Neural progenitor cell (in vitro differentiated cells): ENCODE results near the gene AHRR.

Source experiments
- EZH2 ChIP-seq: fragments of 200-600 bp; sonication (generic); IDR thresholded peaks from 2 replicates; pipeline ENCODE4 v1.6.1; 2017; ENCODE audit warnings: antibody characterized with exemption, mild to moderate bottlenecking, moderate library complexity
- TF ChIP-seq, protein P1 (sequence below): fragments of 200-600 bp; sonication (generic); IDR thresholded peaks from 2 replicates; pipeline ENCODE4 v1.5.1; 2017; ENCODE audit warnings: antibody characterized with exemption, mild to moderate bottlenecking

DNA sequence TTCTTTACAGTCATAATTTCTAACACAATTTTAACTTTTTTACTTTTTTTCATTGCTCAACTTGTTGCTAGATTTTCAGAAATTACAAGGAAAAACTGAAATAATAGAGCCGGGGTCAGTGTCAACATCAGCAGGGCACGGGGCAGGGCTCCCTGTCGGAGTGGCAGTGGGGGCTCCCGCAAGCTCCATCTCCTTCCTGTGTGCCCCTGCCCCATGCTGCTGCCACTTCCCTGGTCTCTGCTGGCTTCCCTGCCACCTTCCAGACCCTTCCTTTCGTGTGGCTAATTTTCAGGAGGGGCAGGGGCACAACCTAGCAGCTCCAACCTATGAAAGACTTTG lies 120.5 kb downstream of the AHRR start:
- TF ChIP-seq, protein P1, sequence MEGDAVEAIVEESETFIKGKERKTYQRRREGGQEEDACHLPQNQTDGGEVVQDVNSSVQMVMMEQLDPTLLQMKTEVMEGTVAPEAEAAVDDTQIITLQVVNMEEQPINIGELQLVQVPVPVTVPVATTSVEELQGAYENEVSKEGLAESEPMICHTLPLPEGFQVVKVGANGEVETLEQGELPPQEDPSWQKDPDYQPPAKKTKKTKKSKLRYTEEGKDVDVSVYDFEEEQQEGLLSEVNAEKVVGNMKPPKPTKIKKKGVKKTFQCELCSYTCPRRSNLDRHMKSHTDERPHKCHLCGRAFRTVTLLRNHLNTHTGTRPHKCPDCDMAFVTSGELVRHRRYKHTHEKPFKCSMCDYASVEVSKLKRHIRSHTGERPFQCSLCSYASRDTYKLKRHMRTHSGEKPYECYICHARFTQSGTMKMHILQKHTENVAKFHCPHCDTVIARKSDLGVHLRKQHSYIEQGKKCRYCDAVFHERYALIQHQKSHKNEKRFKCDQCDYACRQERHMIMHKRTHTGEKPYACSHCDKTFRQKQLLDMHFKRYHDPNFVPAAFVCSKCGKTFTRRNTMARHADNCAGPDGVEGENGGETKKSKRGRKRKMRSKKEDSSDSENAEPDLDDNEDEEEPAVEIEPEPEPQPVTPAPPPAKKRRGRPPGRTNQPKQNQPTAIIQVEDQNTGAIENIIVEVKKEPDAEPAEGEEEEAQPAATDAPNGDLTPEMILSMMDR: no peak
- TF ChIP-seq EZH2: no peak
